GM12865 (cell line): Measurements from ENCODE around the gene ABCB10.
A peak's percentile ranks its signal among the peaks of the same experiment; 100 is the strongest.
"Not testable (repeated sequence)": the region's sequence is repeated elsewhere in the genome, so short reads cannot be mapped to it uniquely, and the experiment has no call there.

Experiments
- DNase-seq: peaks from one replicate; pipeline ENCODE4 v3.0.0; 2010; ENCODE audit warnings: low read depth
- H3K4me3 ChIP-seq: 2 replicates; pipeline ENCODE4 v1.5.1; 2011; ENCODE audit warnings: mild to moderate bottlenecking, low read depth, low read length, control low read depth
- CTCF ChIP-seq: IDR thresholded peaks from 2 replicates; pipeline ENCODE4 v1.5.1; 2011; ENCODE audit warnings: low read length, control low read depth, low read depth, inconsistent platforms; ENCODE audit not compliant: insufficient read depth; ENCODE audit errors: missing control alignments

ABCB10 gene

GRCh38 chr1:229487181-229487580 is 71.3 kb downstream of the ABCB10 start:
- TF ChIP-seq CTCF, result no peak
- H3K4me3 ChIP-seq, result no peak overlapping the region
- no peak for DNase-seq

GRCh38 chr1:229485318-229485717 is 73.2 kb downstream of the ABCB10 start:
- TF ChIP-seq CTCF, result no peak
- no peak overlapping the region for H3K4me3 ChIP-seq
- DNase-seq, result no peak

GRCh38 chr1:229482511-229482910 is 76.0 kb downstream of the ABCB10 start:
- H3K4me3 ChIP-seq, result no peak overlapping the region
- no peak for TF ChIP-seq CTCF
- DNase-seq, result no peak

GRCh38 chr1:229480495-229480894 is 78.0 kb downstream of the ABCB10 start:
- TF ChIP-seq CTCF, result no peak
- no peak overlapping the region for H3K4me3 ChIP-seq
- peak; percentile 49 for DNase-seq

- TF ChIP-seq CTCF, result no peak
- peak; percentile 87 for DNase-seq
- no peak overlapping the region for H3K4me3 ChIP-seq
These were observed 78.7 kb downstream of the ABCB10 start for GRCh38 chr1:229479660-229480399.

- DNase-seq, result peak; percentile 75
- H3K4me3 ChIP-seq, result no peak overlapping the region
- no peak for TF ChIP-seq CTCF
These were observed 79.7 kb downstream of the ABCB10 start for GRCh38 chr1:229478852-229479251.

- DNase-seq, H3K4me3 ChIP-seq: not testable (repeated sequence)
These were observed 82.6 kb downstream of the ABCB10 start for GRCh38 chr1:229475859-229476258.
